Thyroid gland (tissue), 4 donors: ENCODE data around the gene FYB2. TPM values are rescaled to one million over a fixed set of nuclear protein-coding genes. Genes with fewer than 3 reads are reported as not detected.

ENCODE experiments used
- DNase-seq, 2 donors: peaks; one replicate each; pipeline ENCODE4 v3.0.0-alpha.2; 2019
- H3K27ac ChIP-seq, 3 donors: fragments of 200-600 bp; sonication (generic); 1 replicate in 2 of 3; 2 replicates in 1 of 3; pipeline ENCODE4 v1.5.1; 2016 to 2019; ENCODE audit warnings: mild to moderate bottlenecking in 1 of 3, moderate library complexity in 1 of 3
- H3K27me3 ChIP-seq: fragments of 200-600 bp; sonication (generic); one replicate; pipeline ENCODE4 v1.5.1; 2019
- H3K36me3 ChIP-seq, 2 donors: fragments of 200-600 bp; sonication (generic); one replicate each; pipeline ENCODE4 v1.5.1; 2016 to 2019
- H3K4me1 ChIP-seq, 2 donors: fragments of 200-600 bp; sonication (generic); one replicate each; pipeline ENCODE4 v1.5.1; 2017 to 2019
- H3K4me3 ChIP-seq, 3 donors: fragments of 200-600 bp; sonication (generic); replicated peaks in 1 of 3; 1 replicate in 2 of 3; 2 replicates in 1 of 3; pipeline ENCODE4 v1.5.1; 2016; ENCODE audit warnings: mild to moderate bottlenecking in 1 of 3
- H3K9me3 ChIP-seq: fragments of 200-600 bp; sonication (generic); one replicate; pipeline ENCODE4 v1.5.1; 2017
- POLR2A ChIP-seq, 2 donors: fragments of 450-650 bp; IDR thresholded peaks; one replicate each; pipeline ENCODE4 v1.6.1; 2017; ENCODE audit warnings: antibody characterized with exemption in 2 of 2, mild to moderate bottlenecking in 2 of 2, moderate library complexity in 1 of 2
- WGBS, 2 donors: methylation state at CpG; one replicate each; pipeline ENCODE4 v1.1.5; 2017; 5-methylcytosine and 5-hydroxymethylcytosine counted together
- intact Hi-C: fragments of 100-400 bp; cut with DNase I; formaldehyde crosslinking; loops from one replicate; pipeline ENCODE4 v1.15.1; 2023
- total RNA-seq, 4 donors: library from RNA; depleted of rRNA; stranded (reverse); fragments of >200 nt; gene quantifications; one replicate each; pipeline ENCODE4 v1.2.3, GENCODE V29; 2016
- TF ChIP-seq, protein P1 (sequence below), 6 experiments: fragments of 200-600 bp in 3 of 6; fragments of 450-650 bp in 3 of 6; sonication (generic) in 3 of 6; IDR thresholded peaks; one replicate each; pipeline ENCODE4 v1.5.1; 2016 to 2019; ENCODE audit warnings: antibody characterized with exemption in 6 of 6, mild to moderate bottlenecking in 2 of 6, inconsistent platforms in 1 of 6, moderate library complexity in 1 of 6

The FYB2 gene
- total RNA-seq, 4 donors from 2014 or later, result 0.13 to 1.6 (median 0.78) TPM; not detected in 1

DNA sequence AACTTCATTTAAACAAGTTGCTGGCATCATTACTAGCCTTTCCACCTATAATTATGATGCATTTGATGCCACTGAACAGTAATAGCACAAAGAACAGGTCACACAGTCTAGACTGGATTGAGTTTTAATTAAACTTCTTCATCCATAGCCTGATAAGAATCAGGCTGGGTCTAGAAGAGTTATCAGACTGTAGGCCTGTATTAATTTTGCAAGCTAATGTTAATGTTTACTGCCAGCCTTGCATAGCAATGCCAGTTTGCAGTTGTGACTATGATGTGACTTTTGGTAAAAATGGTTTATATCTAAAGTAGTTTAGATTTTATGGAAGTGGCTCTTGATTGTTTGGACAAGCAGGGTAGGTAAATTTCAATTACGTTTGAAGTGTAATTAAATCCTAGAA is 106.1 kb downstream of the FYB2 start:
- no peak for DNase-seq
- Histone ChIP-seq H3K27me3 (no peaks in the 10 kb centered on the region), H3K9me3 (no peaks in the 10 kb centered on the region), H3K36me3 (no peaks in the 10 kb centered on the region), H3K4me3 (no peak overlapping the region), H3K4me1 (no peaks in the 10 kb centered on the region), H3K27ac (no peak overlapping the region)
- 89 to 90% methylated on average over 1 of the region's 1 CpG for WGBS, 2 donors
- intact Hi-C loops, result no loop called here
- no peak for TF ChIP-seq POLR2A (IDR thresholded peaks at IDR 0.05)
- TF ChIP-seq, protein P1, sequence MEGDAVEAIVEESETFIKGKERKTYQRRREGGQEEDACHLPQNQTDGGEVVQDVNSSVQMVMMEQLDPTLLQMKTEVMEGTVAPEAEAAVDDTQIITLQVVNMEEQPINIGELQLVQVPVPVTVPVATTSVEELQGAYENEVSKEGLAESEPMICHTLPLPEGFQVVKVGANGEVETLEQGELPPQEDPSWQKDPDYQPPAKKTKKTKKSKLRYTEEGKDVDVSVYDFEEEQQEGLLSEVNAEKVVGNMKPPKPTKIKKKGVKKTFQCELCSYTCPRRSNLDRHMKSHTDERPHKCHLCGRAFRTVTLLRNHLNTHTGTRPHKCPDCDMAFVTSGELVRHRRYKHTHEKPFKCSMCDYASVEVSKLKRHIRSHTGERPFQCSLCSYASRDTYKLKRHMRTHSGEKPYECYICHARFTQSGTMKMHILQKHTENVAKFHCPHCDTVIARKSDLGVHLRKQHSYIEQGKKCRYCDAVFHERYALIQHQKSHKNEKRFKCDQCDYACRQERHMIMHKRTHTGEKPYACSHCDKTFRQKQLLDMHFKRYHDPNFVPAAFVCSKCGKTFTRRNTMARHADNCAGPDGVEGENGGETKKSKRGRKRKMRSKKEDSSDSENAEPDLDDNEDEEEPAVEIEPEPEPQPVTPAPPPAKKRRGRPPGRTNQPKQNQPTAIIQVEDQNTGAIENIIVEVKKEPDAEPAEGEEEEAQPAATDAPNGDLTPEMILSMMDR (IDR thresholded peaks at IDR 0.05), result no peak

DNA sequence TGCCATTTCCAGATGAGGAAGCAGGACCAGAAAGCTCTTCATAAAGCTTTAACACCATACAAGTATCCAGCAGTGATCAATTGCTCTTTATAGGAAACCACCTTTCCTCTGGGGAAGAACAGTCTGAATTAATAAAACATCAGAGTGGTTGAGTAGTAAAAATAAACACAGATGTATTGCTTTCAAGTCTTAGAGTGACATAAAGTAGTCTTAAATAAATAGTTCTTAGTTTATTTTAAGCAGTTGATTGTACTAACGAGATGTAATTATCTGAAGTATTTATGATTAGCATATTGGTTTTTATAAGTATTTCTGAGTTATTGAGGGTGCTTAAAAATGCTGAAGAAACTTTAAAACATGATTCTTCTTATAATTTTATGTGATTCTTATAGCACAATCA is 107.1 kb downstream of the FYB2 start:
- H3K9me3 ChIP-seq, result no peaks in the 10 kb centered on the region
- WGBS, 2 donors, result 89 to 91% methylated on average over 1 of the region's 1 CpG
- no peaks in the 10 kb centered on the region for H3K4me1 ChIP-seq
- DNase-seq, result no peak
- no peak for TF ChIP-seq POLR2A (IDR thresholded peaks at IDR 0.05)
- TF ChIP-seq, protein P1 (IDR thresholded peaks at IDR 0.05), result no peak
- intact Hi-C loops, result no loop called here
- H3K4me3 ChIP-seq, result no peak overlapping the region
- H3K27ac ChIP-seq, result no peak overlapping the region
- no peaks in the 10 kb centered on the region for H3K27me3 ChIP-seq
- H3K36me3 ChIP-seq, result no peaks in the 10 kb centered on the region

DNA sequence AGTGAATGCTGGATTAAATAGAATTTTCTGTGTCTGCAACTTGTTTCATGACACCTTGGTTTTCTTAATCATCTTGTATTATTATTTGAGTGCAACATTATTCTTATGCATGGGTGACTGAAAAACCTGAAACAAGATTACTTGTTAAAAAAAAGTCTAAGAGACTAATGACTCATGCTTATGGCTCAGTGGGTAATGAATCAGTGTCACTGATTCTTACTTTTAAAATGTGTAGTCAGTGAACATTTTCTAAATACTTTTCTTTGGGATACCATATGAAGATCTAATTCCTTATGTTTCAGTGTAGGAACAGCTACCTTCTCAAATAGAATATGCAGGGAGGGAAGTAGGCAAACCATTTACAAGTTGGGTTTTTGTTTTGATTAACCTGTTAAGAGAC is 108.6 kb downstream of the FYB2 start:
- H3K4me3 ChIP-seq, result no peak overlapping the region
- intact Hi-C loops, result no loop called here
- H3K36me3 ChIP-seq, result no peaks in the 10 kb centered on the region
- H3K27ac ChIP-seq, result no peak overlapping the region
- TF ChIP-seq POLR2A (IDR thresholded peaks at IDR 0.05), result no peak
- TF ChIP-seq, protein P1 (IDR thresholded peaks at IDR 0.05), result no peak
- H3K9me3 ChIP-seq, result no peaks in the 10 kb centered on the region
- no peaks in the 10 kb centered on the region for H3K4me1 ChIP-seq
- no peak for DNase-seq
- H3K27me3 ChIP-seq, result no peaks in the 10 kb centered on the region

DNA sequence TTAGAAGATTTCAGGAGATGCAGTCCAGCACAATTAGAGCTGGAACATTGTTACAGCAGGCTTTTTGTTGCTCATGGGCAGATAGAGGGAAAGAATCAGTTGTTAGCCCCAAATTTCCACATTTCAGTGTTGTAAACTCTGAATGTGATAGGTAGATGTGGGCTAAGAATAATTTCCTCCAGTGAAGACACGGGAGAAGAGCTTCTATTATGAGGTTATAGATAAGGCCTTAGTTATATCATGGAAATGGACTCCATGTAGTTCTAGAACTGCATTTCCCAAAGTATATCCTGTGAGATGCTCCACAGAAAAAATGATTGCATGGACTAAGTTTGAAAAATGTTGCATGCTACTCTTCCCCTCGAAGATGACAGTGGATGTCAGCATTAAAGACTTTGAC is 109.2 kb downstream of the FYB2 start:
- TF ChIP-seq POLR2A (IDR thresholded peaks at IDR 0.05), result no peak
- TF ChIP-seq, protein P1 (IDR thresholded peaks at IDR 0.05), result no peak
- Histone ChIP-seq H3K4me1 (no peaks in the 10 kb centered on the region), H3K4me3 (no peak overlapping the region), H3K9me3 (no peaks in the 10 kb centered on the region), H3K36me3 (no peaks in the 10 kb centered on the region), H3K27ac (no peak overlapping the region), H3K27me3 (no peaks in the 10 kb centered on the region)
- intact Hi-C loops, result loop anchor here (5.0 kb wide), 1 partner anchor 1423 kb away; no protein-coding TSS in a partner anchor
- 79 to 81% methylated on average over 2 of the region's 2 CpGs for WGBS, 2 donors
- no peak for DNase-seq

DNA sequence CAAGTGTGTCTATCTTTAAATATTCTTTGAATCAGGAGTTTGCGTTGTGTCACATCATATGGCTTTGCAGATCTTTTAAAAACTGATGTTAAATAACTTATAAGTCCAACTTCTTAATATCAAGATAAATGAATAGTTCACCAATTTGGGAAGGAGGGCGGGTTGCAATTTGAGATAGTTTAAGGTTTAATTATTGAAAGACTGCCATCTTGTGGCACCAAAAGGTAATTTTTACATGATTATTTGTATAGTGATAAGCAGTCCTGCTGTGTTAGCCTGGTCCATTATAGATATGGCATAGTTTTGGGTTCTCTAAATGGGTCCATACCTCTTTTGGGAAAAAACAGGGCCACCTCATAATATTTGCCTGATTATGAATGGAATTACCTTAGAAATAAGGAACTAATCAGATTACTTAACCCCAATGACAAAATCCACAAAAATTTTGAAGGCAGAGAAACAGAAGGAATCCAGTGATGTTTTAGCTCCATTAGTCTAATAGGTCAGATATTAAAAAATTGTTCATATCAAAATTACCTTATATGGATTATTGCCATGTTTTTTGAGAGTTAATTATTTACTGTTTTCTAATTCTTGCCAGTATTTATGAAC is 109.8 kb downstream of the FYB2 start:
- TF ChIP-seq, protein P1 (IDR thresholded peaks at IDR 0.05), result peak in 5 of 6 experiments; percentile 33 to 67 (median 59)
- no peak for TF ChIP-seq POLR2A (IDR thresholded peaks at IDR 0.05)
- Histone ChIP-seq H3K4me1 (no peaks in the 10 kb centered on the region), H3K36me3 (peaks cover 0 to under 1% of the 10 kb centered on the region in 2 donors), H3K4me3 (no peak overlapping the region), H3K27ac (no peak overlapping the region), H3K9me3 (no peaks in the 10 kb centered on the region), H3K27me3 (no peaks in the 10 kb centered on the region)
- DNase-seq, result no peak
- intact Hi-C loops, result loop anchor here (5.0 kb wide), 1 partner anchor 1422 kb away; no protein-coding TSS in a partner anchor
- WGBS, 2 donors, result 18 to 19% methylated on average over 2 of the region's 2 CpGs
